VCaP (cell line): ENCODE data around the gene ADAM22.

Experiments
- H3K27ac ChIP-seq: fragments of 450-650 bp; 2 replicates; pipeline ENCODE4 v1.5.1; 2017
- TF ChIP-seq, protein P1 (sequence below): fragments of 450-650 bp; conservative IDR thresholded peaks from 2 replicates; pipeline ENCODE4 v1.5.1; 2017; ENCODE audit warnings: mild to moderate bottlenecking, moderate library complexity

The ADAM22 gene

DNA sequence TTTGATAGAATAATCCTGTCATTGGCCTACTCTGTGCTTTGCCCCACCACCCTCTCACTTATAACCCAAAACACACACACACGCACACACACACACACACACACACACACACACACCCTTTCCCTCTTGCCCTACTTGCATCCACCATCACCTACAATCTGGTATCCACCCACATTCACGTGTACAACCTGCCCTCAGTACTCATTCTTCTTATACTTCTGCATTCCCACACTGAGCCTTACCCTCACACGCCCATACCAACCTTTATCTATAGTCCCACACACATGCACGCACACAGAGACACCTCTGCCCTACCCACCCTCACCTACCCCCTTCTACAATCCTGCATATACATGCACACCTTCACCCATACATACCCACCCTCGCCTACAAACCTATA lies 296.6 kb downstream of the ADAM22 start:
- TF ChIP-seq, protein P1, sequence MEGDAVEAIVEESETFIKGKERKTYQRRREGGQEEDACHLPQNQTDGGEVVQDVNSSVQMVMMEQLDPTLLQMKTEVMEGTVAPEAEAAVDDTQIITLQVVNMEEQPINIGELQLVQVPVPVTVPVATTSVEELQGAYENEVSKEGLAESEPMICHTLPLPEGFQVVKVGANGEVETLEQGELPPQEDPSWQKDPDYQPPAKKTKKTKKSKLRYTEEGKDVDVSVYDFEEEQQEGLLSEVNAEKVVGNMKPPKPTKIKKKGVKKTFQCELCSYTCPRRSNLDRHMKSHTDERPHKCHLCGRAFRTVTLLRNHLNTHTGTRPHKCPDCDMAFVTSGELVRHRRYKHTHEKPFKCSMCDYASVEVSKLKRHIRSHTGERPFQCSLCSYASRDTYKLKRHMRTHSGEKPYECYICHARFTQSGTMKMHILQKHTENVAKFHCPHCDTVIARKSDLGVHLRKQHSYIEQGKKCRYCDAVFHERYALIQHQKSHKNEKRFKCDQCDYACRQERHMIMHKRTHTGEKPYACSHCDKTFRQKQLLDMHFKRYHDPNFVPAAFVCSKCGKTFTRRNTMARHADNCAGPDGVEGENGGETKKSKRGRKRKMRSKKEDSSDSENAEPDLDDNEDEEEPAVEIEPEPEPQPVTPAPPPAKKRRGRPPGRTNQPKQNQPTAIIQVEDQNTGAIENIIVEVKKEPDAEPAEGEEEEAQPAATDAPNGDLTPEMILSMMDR: no peak

DNA sequence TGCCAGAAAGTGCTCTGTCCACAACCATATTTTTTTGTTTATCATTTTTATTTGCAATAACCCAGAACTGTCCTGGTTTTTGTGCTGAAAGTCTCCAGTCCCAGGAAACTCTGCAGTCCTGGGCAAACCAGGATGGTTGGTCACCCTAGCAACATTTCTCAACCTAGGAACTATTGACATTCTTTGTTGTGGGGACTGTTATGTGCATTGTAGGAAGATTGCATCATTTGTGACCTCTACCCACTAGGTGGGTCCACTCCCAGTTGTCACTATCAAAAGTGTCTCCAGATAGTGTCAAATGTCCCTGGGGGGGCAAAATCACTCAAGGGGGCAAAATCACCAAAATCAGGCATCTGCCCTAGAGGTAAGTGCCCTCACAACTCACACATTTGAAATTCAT lies 299.8 kb downstream of the ADAM22 start:
- H3K27ac ChIP-seq: no peak overlapping the region
- TF ChIP-seq, protein P1: no peak

More for the DNA sequence above, 296.6 kb downstream of the ADAM22 start:
- H3K27ac ChIP-seq: no peak overlapping the region

DNA sequence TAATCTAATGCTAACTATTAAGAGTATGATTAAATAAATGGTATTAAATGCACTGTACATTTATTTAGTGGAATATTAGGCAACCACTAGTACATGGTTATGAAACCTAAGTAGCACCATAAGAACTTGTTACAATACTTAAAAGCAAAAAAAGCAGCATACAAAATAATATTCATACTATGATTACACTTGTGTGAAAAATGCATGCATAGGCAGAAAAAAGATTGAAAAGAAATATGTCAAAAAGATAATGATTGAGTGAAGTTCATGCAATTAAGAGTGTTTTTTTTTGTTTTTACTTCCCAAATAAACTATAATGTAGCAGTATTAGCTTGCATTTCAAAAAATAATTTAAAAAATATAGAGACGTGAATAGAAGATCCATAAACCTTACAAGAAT lies 305.8 kb downstream of the ADAM22 start:
- no peak overlapping the region for H3K27ac ChIP-seq
- TF ChIP-seq, protein P1: no peak

DNA sequence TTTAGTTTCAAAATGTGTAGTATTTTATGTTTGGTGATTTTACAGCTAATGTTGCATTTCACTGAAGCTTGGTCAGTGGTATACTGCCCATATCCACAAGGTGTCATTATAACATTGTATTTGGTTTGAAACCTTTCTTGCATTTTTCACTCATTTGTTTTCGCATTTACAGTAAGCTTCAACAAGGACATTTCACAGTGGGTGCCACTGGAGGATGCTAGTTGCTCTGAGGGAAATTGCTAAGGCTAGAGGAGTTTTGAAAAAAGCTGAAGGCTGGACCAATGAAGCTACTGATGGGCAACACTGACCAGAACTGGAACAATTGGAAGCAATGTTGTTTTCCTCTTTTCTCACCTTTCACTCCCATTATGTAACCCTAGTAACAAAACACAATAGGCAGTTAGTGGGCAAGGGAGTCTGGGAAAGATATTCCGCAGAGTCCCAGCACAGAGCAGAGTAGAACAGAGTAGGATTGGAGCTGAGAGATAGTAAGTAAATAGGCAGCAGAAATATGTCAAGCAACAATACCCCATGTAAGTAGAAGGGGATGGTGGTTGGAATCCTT lies 309.4 kb downstream of the ADAM22 start:
- H3K27ac ChIP-seq: no peak overlapping the region
- TF ChIP-seq, protein P1: peak; percentile 99

DNA sequence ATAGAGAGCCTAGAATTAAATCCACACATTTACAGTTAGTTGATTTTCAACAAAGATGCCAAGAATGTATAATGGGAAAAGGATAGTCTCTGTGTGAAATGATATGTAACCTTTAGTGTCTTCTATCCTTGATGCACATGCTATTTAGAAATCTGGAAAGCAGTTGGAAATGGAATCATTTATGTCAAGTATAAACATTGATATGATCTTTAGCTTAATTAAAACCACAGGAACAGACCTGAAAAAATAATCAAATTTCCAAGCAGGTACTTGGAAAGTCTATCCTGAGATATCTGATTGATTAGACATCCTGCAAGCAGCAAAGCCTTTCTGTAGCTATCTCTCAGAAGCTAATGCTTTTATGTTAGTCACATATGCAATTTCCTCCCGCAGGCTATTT lies 310.2 kb downstream of the ADAM22 start:
- no peak overlapping the region for H3K27ac ChIP-seq
- TF ChIP-seq, protein P1: no peak
